ENCODE measurements around the gene DOCK6.
"Not testable (repeated sequence)": the region's sequence is repeated elsewhere in the genome, so short reads cannot be mapped to it uniquely, and the experiment has no call there.

DOCK6 gene

GRCh38 chr19:11194173-11194572, 68.2 kb downstream of the DOCK6 start:
- no peak for DNase-seq

DNA sequence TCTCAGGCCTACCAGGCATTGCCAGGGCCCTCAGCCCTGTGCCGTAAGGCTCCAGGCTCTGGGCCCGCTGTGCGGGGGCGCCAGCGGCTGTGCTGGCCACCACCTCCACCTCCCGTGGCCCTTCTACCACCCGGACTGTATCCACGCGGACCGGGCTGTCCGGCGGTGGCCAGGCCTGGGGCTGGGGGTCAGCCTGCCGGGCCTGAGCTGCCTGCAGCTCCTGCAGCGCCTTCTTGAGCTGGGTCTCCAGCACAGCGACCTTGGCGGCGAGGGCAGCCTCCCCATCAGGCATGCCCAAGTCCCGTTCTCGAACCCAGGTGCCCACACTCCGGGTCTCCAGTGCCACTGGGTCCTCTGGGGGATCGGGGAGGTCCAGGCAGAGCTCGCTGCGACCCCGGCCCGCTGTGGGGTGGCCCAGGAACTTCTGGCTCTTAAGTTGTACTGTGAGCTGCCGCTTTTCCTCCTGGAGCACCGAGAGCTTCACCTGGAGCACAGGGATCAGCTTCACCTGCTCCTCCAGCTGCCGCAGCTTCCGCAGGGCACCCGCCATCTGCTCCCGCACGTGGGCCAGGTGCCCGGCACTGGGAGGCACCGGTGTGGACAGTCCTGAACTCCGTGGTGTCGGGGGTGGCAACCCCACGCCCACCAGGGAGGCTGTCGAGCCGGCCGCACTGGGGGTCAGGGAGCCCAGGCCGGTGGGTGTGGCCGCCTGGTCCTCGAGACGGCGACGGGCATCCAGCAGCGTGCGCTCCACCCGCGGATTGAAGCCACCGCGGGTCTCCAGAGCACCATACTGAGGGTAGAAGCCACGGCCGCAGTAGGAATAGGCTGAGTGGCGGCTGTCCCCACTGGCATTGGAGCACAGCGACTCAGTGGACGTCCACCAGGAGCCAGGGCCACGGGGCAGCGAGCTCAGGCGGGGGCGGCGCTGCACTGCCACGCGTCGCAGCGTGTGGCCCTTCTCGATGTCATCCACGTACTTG, 69.1 kb downstream of the DOCK6 start:
- DNase-seq = no peak

GRCh38 chr19:11191934-11192333, 70.4 kb downstream of the DOCK6 start:
- no peak for DNase-seq

DNA sequence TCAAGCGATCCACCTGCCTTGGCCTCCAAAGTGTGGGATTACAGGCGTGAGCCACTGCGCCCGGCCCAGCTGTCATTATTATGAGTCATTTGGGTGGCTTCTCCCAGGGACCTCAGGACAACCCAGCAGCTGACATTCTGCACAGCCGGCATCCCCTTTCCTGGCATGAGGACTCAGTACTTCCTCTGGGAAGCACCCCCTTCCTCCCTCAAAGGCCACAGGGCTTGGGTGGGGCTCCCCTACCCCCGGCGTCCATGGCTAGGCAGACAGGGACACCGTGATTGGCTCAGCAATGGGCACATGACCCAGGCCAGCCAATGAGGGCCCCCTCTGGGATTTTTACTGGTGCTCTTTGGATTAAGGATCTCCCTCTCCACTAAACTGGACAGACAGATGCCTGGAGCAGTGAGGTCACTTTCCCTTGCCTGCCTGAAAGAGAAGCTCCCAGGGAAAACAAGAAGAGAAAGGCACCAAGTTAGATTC, 71.0 kb downstream of the DOCK6 start:
- no peak for DNase-seq

GRCh38 chr19:11190501-11190900, 71.8 kb downstream of the DOCK6 start:
- no peak for DNase-seq

DNA sequence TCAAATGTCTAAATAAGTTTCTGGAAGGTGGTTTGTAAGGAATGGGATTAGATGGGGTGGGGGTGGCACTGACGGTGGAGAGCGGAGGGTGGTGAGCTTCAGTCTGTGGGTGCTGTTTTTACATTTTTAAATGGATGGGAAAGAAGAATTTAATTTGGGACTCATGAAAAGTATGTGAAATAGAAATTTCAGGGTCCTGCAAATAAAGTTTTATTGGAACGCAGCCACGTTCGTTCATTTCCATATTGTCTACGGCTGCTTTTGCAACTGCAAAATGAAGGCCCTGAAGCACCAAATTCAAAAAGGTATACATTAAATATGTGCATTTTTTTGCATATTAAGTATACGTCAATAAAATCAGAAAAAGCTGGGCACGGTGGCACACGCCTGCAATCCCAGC, 74.9 kb downstream of the DOCK6 start:
- DNase-seq = no peak

GRCh38 chr19:11182994-11183393, 79.3 kb downstream of the DOCK6 start:
- no peak for DNase-seq

DNA sequence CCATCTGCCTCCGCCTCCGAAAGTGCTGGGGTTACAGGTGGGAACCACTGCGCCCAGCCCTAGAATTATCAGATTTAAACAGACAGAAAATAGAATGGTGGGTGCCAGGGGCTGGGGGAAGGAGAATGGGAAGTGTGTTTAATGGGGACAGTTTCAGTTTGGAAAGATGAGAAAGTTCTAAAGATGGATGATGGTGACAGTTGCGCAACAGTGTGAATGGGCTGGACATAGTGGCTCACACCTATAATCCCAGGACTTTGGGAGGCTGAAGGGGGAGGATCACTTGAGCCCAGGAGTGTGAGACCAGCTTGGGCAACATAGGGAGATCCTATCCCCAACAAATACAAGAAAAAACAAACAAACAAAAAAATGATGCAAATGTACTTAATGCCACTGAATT, 80.8 kb downstream of the DOCK6 start:
- DNase-seq = no peak

DNA sequence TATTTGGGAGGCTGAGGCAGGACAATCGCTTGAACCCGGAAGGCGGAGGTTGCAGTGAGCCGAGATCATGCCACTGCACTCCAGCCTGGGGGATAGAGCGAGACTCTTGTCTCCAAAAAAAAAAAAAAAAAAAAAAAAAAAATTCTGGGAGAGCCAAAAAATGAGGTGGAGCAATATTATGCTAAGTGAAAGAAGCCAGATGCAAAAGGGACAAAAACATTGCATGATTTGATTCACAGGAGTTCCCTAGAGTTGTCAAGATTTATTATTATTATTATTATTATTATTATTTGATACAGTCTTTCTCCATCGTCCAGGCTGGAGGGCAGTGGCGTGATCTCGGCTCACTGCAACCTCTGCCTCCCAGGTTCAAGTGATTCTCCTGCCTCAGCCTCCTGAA, 81.3 kb downstream of the DOCK6 start:
- not testable (repeated sequence) for DNase-seq

DNA sequence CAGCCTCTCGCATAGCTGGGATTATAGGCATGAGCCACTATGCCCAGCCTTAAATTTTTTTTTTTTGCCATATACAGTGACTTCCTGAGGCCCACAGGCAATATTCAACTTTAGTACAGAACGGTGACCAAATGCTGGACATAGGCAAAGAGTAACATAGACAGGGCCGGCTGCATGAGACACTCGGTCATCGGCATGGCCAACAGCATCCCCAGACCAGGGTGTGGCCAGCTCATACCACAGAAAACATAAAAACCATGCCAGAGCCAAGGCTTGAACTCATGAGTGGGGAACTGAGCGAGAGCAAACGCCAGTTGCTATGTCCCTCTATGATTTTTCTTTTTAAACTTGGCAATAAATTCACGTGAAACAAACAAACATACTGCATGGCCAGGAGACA, 82.0 kb downstream of the DOCK6 start:
- DNase-seq = no peak

DNA sequence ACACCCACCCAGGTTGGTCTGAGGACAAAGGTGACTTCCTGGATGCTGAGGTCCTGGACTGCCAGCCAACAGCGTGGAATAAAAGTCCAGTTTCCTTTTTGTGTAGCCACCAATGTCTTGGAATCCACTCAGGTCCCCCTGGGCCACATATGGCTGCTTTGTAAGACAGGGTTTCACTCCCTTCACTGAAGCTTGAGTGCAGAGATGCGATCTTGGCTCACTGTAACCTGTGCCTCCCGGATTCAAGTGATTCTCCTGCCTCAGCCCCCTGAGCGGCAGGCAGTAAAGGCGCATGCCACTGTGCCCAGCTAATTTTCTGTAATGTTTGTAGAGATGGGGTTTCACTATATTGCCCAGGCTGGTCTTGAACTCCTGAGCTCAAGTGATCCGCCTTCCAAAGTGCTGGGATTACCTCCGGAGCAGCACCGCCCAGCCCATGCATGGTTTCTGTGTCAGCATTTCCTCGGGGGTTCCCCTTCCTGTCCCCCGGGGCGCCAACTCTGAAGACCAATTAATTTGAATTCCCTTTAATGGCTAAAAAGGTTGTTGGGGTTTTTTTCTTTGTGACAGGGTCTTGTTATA, 82.5 kb downstream of the DOCK6 start:
- no peak for DNase-seq

DNA sequence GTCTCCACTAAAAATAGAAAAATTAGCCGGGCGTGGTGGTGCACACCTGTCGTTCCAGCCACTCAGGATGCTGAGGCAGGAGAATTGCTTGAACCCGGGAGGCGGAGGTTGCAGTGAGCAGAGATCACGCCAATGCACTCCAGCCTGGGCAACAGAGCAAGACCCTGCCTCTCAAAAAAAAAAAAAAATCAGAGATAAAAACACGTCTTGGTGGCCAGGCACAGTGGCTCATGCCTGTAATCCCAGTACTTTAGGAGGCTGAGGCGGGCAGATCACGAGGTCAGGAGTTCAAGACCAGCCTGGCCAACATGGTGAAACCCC, 83.2 kb downstream of the DOCK6 start:
- not testable (repeated sequence) for DNase-seq

- DNase-seq = no peak
Measured at GRCh38 chr19:11177592-11177991, 84.7 kb downstream of the DOCK6 start.

DNA sequence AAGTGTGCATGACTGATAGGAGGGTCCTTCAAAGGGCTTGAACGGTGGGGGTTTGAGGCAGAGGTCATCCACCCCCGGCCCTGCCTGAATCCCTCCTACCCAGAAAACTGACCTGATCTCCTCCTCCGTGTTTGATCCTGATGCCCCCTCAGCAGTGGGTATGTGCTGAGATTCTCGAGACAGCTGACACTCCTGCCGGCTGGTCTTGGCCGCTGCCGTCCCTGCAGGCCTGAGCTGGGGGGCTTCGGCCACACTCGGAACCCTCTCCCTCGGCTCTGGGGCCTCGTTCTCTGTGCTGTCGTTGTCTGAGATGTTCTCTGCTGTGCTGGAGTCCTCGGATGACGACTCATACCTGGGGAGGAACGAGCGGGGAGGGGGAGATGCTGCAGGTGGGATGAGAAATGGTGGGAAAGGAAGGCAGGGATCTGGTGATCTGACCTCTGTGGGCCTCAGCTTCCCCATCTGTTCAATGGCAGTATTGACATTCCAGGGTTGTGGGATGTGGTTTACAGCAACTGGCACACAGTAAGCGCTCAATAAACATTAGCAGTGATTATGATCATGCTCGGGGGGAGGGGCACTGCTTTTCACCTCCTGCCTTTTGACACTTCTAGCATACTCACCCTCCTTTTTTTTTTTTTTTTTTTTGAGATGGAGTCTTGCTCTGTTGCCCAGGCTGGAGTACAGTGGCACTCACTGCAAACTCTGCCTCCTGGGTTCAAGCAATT, 85.7 kb downstream of the DOCK6 start:
- no peak for DNase-seq

DNA sequence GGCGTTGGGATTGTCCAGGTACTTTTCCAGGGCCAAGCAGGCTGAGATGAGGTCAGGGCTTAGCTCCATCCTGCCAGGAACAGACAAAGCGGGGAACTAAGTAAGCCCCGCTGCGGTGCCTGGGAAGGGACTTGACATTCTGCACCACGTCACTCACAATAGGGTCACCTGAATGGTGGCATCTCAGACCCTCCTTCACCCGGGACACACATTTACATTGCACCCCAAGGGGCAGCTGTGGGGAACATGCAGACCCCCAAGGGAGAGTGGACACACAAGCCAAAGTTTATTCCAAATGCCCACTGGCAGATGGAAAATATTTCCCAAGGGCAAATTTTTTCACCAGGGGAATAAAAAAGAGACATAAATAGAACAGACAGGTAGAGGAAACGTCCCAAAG, 86.4 kb downstream of the DOCK6 start:
- no peak for DNase-seq

- DNase-seq = no peak
Measured at GRCh38 chr19:11174336-11174735, 88.0 kb downstream of the DOCK6 start.

DNA sequence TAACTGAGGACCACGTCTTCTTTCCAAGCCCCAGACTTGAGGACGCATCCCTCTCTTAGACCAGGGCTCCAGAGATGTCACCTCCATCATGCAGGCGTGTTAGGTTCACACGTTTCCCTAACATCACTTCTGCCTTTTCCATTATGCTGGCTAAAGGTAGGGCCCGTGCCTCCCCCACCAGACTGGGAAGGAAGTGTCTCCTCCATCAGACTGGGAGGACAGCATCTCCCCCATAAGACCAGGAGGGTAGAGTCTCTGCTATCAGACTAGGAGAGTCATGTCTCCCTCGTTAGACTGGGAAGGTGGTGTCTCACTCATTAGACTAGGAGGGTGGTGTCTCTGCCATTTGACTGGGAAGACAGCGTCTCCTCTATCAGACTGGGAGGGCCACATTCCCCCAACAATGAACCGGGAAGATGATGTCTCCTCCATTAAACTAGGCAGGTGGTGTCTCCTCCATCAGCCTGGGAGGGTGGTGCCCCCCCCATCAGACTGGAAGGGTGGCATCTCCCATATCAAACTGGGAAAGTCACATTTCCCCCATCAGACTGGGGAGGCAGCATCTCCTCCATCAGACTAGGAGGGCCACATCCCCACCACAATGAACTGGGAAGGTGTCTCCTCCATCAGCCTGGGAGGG, 88.7 kb downstream of the DOCK6 start:
- no peak for DNase-seq

DNA sequence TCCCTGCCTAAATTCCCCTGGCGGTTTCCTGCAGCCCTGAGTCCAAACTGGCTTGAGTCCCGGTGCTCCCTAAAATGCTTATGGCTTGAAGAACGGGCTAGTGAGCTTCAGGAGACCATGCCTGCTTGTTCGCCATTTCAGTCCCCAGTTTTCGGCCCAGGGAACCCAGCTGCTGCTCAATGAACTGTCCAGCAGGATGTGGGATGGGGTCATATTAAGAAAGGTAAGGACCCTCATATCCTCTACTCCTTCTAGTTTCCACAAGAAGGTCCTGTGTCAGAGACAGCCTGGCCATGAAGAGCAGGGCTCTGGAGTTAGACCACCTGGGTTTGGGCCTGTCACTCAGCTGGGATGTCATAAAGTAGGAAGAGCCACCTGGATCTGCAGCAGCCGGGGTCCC, 89.7 kb downstream of the DOCK6 start:
- DNase-seq = no peak

GRCh38 chr19:11171144-11171543, 91.2 kb downstream of the DOCK6 start:
- no peak for DNase-seq

- DNase-seq = no peak
Measured at GRCh38 chr19:11169896-11170678, 92.2 kb downstream of the DOCK6 start.

- DNase-seq = no peak
Measured at GRCh38 chr19:11168568-11168967, 93.8 kb downstream of the DOCK6 start.
